Transverse colon (tissue), 4 donors: Measurements from ENCODE around the gene CDH18. TPM values are rescaled to one million over a fixed set of nuclear protein-coding genes. Genes with fewer than 3 reads are reported as not detected.
"Not testable (repeated sequence)": the region's sequence is repeated elsewhere in the genome, so short reads cannot be mapped to it uniquely, and the experiment has no call there.

ENCODE experiments used
- DNase-seq: peaks from one replicate; pipeline ENCODE4 v3.0.0-alpha.2; 2019
- H3K27ac ChIP-seq, 4 donors: fragments of 200-600 bp; sonication (generic); 2 replicates each; pipeline ENCODE4 v1.5.1; 2016 to 2018; ENCODE audit warnings: inconsistent platforms in 4 of 4
- H3K27me3 ChIP-seq: fragments of 200-600 bp; sonication (generic); 2 replicates; pipeline ENCODE4 v1.5.1; 2017; ENCODE audit warnings: inconsistent platforms
- H3K36me3 ChIP-seq, 4 donors: fragments of 200-600 bp; sonication (generic); 2 replicates each; pipeline ENCODE4 v1.5.1; 2017 to 2019; ENCODE audit warnings: inconsistent platforms in 4 of 4
- H3K4me1 ChIP-seq, 4 donors: fragments of 200-600 bp; sonication (generic); 2 replicates each; pipeline ENCODE4 v1.5.1; 2017 to 2020; ENCODE audit warnings: inconsistent platforms in 4 of 4
- H3K4me3 ChIP-seq, 4 donors: fragments of 200-600 bp; sonication (generic); 1 replicate in 1 of 4; 2 replicates in 3 of 4; pipeline versions ENCODE4 v1.5.1 to v1.6.1; 2017 to 2019; ENCODE audit warnings: inconsistent platforms in 4 of 4
- H3K9me3 ChIP-seq, 2 donors: fragments of 200-600 bp; sonication (generic); 2 replicates each; pipeline ENCODE4 v1.5.1; 2017 to 2019; ENCODE audit warnings: inconsistent platforms in 2 of 2
- EP300 ChIP-seq: sonication (generic); formaldehyde crosslinking; IDR thresholded peaks from one replicate; pipeline ENCODE4 v1.6.1; 2017; ENCODE audit warnings: antibody characterized with exemption, low read depth
- POLR2A ChIP-seq: fragments of 450-650 bp; IDR thresholded peaks from one replicate; pipeline ENCODE4 v1.6.1; 2016; ENCODE audit warnings: antibody characterized with exemption, mild to moderate bottlenecking, moderate library complexity
- POLR2AphosphoS5 ChIP-seq, 3 donors: sonication (generic); formaldehyde crosslinking; IDR thresholded peaks; one replicate each; pipeline ENCODE4 v1.6.1; 2016; ENCODE audit warnings: antibody characterized with exemption in 3 of 3
- WGBS, 2 donors: methylation state at CpG; one replicate each; pipeline ENCODE4 v1.1.5; 2018; ENCODE audit warnings: low coverage in 1 of 2; 5-methylcytosine and 5-hydroxymethylcytosine counted together
- in situ Hi-C, 4 donors: fragments of 200-750 bp; cut with MboI; loops; one replicate each; pipeline versions ENCODE4 v1.15.0 to v1.15.1; 2017; ENCODE audit warnings: low sequenced_read_pairs in 3 of 4, low pct_ligation_motif_present in 1 of 4, low pct_unique_long_range_greater_than_20kb in 1 of 4
- intact Hi-C: fragments of 100-400 bp; cut with DNase I; formaldehyde crosslinking; loops from one replicate; pipeline ENCODE4 v1.15.1; 2023; ENCODE audit warnings: low total_unique reads
- total RNA-seq, 4 donors: library from RNA; depleted of rRNA; stranded (reverse); fragments of >200 nt; gene quantifications; one replicate each; pipeline ENCODE4 v1.1.0, GENCODE V29; 2016
- TF ChIP-seq, protein P1 (sequence below), 5 experiments: fragments of 200-600 bp in 3 of 5; fragments of 450-650 bp in 2 of 5; sonication (generic) in 3 of 5; IDR thresholded peaks; 1 replicate in 2 of 5; 2 replicates in 3 of 5; pipeline ENCODE4 v1.5.1; 2016 to 2017; ENCODE audit warnings: antibody characterized with exemption in 5 of 5, inconsistent platforms in 3 of 5, mild to moderate bottlenecking in 2 of 5, moderate library complexity in 1 of 5

CDH18 gene
- total RNA-seq, 4 donors from 2014 or later: not detected

GRCh38 chr5:19853616-19854240 lies 134.3 kb downstream of the CDH18 start:
- WGBS, 2 donors: 0 to 37% methylated on average over 1 to 4 of the region's 4 CpGs
- in situ Hi-C loops: no loop called here

DNA sequence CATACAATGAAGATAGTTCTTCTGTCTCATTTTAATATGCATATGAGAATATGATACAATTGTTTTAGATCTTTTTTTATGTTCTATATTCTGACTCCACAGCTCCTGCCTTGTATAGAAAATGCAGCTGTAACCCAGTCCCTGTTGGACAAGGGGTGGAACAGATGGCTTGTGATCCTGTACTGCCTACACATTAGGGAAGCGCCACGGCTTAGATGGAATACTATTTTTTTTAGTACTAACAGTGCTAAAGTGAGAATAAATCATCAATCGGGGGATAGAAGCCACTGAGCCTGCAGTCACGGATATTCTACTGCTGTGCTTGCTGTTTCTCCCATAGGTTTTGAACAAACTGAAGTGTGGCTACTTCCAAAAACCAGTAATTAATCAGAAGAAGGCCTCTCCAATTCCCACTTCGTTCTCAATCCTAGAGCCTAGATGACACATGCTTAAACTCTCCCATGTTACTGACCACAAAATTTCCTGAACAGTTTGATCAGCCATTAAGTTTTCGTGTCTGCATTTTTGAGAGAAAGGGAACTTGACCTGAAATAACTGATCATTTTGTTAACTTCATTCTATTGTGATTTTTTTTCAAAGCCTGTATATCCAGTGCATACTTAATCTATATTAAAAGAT lies 150.3 kb downstream of the CDH18 start:
- TF ChIP-seq POLR2A (no peak), EP300 (no peak), POLR2AphosphoS5 (IDR thresholded peaks at IDR 0.05) (no peak)
- TF ChIP-seq, protein P1, sequence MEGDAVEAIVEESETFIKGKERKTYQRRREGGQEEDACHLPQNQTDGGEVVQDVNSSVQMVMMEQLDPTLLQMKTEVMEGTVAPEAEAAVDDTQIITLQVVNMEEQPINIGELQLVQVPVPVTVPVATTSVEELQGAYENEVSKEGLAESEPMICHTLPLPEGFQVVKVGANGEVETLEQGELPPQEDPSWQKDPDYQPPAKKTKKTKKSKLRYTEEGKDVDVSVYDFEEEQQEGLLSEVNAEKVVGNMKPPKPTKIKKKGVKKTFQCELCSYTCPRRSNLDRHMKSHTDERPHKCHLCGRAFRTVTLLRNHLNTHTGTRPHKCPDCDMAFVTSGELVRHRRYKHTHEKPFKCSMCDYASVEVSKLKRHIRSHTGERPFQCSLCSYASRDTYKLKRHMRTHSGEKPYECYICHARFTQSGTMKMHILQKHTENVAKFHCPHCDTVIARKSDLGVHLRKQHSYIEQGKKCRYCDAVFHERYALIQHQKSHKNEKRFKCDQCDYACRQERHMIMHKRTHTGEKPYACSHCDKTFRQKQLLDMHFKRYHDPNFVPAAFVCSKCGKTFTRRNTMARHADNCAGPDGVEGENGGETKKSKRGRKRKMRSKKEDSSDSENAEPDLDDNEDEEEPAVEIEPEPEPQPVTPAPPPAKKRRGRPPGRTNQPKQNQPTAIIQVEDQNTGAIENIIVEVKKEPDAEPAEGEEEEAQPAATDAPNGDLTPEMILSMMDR (IDR thresholded peaks at IDR 0.05): no peak
- WGBS, 2 donors: 57 to 68% methylated on average over 2 to 6 of the region's 6 CpGs
- no peaks in the 10 kb centered on the region for H3K27me3 ChIP-seq
- H3K4me3 ChIP-seq: no peak overlapping the region
- in situ Hi-C loops: no loop called here
- no peaks in the 10 kb centered on the region for H3K36me3 ChIP-seq
- intact Hi-C loops: no loop called here
- no peak for DNase-seq
- H3K4me1 ChIP-seq: no peaks in the 10 kb centered on the region
- peaks cover 5% of the 10 kb centered on the region in 2 donors for H3K9me3 ChIP-seq
- no peak overlapping the region for H3K27ac ChIP-seq

More at GRCh38 chr5:19853616-19854240, 134.3 kb downstream of the CDH18 start:
- H3K4me3 ChIP-seq: no peak overlapping the region
- H3K4me1 ChIP-seq: no peaks in the 10 kb centered on the region
- no peaks in the 10 kb centered on the region for H3K27me3 ChIP-seq
- H3K27ac ChIP-seq: no peak overlapping the region
- no peak for TF ChIP-seq EP300
- TF ChIP-seq, protein P1 (IDR thresholded peaks at IDR 0.05): no peak
- H3K9me3 ChIP-seq: peaks cover 0 to 6% of the 10 kb centered on the region in 2 donors
- intact Hi-C loops: no loop called here
- DNase-seq: no peak
- no peaks in the 10 kb centered on the region for H3K36me3 ChIP-seq

GRCh38 chr5:19835442-19835841 lies 152.6 kb downstream of the CDH18 start:
- Histone ChIP-seq H3K4me1 (no peaks in the 10 kb centered on the region), H3K36me3 (no peaks in the 10 kb centered on the region), H3K27me3 (no peaks in the 10 kb centered on the region), H3K27ac (no peak overlapping the region), H3K4me3 (no peak overlapping the region), H3K9me3 (peaks cover 3 to 5% of the 10 kb centered on the region in 2 donors)
- DNase-seq: no peak
- 56 to 61% methylated on average over 1 of the region's 1 CpG for WGBS, 2 donors
- in situ Hi-C loops (no loop called here), intact Hi-C loops (no loop called here)
- TF ChIP-seq, protein P1 (IDR thresholded peaks at IDR 0.05): no peak
- TF ChIP-seq POLR2AphosphoS5 (IDR thresholded peaks at IDR 0.05) (no peak), EP300 (no peak), POLR2A (no peak)

DNA sequence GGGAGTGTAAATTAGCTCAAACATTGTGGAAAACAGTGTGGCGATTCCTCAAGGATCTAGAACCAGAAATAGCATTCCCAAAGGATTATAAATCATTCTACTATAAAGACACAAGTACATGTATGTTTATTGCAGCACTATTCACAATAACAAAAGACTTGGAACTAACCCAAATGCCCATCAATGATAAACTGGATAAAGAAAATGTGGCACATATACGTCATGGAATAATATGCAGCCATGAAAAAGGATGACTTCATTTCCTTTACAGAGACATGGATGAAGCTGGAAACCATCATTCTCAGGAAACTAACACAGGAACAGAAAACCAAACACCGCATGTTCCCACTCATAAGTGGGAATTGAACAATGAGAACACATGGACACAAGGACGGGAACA lies 175.3 kb downstream of the CDH18 start:
- H3K9me3 ChIP-seq, intact Hi-C loops, H3K4me3 ChIP-seq, H3K27ac ChIP-seq, H3K27me3 ChIP-seq, DNase-seq, in situ Hi-C loops, H3K36me3 ChIP-seq, H3K4me1 ChIP-seq: not testable (repeated sequence)
- WGBS, 2 donors: 85 to 92% methylated on average over 2 to 4 of the region's 4 CpGs
